ENCODE results near the gene KANSL3.

DNA sequence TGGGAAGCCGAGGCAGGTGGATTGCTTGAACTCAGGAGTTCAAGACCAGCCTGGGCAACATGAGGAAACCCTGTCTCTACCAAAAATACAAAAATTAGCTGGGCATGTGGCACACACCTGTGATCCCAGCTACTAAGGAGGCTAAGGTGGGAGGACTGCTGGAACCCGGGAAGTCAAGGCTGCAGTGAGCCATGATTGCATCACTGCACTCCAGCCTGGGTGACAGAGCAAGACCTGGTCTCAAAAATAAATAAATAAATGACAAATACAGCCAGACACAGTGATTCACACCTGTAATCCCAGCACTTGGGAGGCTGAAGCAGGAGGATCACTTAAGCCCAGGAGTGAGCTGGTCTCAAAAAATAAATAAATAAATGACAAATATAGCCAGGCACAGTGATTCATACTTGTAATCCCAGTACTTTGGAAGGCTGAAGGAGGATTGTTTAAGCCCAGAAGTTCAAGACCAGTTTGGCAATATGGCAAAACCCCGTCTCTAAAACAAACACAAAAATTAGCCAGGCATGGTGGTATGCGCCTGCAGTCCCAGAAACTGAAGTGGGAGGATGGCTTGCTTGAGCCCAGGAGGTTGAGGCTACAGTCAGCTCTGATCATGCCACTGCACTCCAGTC lies 6.2 kb downstream of the KANSL3 start:
- TF ChIP-seq, protein P1, sequence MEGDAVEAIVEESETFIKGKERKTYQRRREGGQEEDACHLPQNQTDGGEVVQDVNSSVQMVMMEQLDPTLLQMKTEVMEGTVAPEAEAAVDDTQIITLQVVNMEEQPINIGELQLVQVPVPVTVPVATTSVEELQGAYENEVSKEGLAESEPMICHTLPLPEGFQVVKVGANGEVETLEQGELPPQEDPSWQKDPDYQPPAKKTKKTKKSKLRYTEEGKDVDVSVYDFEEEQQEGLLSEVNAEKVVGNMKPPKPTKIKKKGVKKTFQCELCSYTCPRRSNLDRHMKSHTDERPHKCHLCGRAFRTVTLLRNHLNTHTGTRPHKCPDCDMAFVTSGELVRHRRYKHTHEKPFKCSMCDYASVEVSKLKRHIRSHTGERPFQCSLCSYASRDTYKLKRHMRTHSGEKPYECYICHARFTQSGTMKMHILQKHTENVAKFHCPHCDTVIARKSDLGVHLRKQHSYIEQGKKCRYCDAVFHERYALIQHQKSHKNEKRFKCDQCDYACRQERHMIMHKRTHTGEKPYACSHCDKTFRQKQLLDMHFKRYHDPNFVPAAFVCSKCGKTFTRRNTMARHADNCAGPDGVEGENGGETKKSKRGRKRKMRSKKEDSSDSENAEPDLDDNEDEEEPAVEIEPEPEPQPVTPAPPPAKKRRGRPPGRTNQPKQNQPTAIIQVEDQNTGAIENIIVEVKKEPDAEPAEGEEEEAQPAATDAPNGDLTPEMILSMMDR (conservative IDR thresholded peaks at IDR 0.05): no peak
- TF ChIP-seq ZFX (IDR thresholded peaks at IDR 0.05): no peak
